Activated T-cell treated with anti-CD3 and anti-CD28 coated beads for 4 hours (primary cell): ENCODE measurements around the gene ADNP2.

Experiments used
- DNase-seq: peaks from one replicate; pipeline ENCODE4 v3.0.0-alpha.2; 2020

The ADNP2 gene

DNA sequence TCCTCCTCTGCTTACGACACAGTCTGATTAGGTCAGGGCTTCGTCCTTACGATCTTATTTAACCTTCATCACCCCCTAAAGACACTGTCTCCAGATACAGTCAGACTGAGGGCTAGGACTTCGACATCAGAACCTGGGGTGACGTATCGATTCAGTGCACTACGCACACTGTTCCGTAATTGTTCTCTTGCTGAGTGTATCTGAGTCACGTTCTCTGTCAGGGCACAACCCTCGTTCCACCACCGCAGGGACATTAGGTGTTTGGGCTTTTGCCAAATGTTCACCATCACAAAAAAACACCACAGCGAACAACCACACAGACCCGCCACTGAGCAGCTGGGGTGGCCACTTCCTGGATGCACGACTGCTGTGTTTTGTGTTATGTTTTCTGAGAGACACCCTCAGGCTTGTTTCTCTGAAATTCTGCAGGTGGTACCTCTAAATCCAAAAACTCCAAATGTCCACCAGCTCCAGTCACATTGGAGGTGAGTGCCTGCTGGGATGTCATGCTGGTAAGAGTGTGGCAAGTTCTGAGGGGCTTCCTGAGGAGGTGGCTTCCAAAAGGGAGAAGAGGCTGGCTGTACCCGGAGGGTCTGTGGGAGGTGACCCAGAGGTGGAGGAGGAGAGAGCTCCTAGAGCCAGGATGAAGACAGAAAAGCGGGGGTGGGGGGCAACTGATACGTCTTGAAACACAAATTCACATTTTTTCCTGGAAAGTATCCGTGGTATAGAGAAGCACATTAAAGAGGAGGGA lies 66.6 kb downstream of the ADNP2 start:
- DNase-seq: no peak

DNA sequence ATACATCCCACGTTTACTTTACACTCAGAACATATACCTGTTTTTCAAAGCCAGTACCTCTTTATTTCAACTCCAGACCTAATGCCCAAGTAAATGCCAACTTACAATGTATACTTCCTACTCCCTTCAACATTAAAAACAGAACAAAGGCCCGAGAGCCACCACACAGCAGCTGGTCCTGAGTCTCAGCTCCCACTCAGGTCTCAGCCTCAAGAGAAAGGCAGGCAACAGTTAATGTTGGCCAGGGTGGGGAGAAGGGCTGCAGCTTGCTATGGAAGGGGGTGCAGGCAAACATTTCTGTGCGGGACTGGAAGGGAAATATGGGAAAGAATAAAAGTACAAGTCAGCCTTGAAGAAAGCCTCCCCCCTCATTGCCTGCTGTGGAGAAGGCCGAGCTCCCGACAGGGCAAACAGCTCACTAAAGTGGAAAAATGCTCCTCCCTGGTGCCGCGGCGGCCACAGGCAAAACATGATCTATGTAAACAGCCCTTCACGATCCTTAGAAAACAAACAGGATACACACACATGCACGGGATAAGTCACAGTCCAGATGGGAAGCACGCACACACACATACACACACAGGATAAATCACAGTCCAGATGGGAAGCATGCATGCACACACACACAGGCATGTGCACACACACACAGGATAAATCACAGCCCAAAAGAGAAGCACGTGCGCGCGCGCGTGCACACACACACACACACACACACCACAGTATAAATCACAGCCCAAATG lies 67.4 kb downstream of the ADNP2 start:
- no peak for DNase-seq

DNA sequence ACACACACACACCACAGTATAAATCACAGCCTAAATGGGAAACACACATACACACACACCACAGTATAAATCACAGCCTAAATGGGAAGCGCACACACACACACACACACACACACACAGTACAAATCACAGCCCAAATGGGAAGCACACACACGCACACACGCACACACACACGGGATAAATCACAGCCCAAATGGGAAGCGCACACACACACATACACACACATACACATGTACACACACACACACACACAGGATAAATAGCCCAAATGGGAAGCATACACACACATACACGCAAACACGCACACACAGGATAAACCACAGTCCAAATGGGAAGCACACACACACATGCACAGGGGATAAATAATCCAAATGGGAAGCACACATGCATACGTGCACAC lies 68.1 kb downstream of the ADNP2 start:
- no peak for DNase-seq

DNA sequence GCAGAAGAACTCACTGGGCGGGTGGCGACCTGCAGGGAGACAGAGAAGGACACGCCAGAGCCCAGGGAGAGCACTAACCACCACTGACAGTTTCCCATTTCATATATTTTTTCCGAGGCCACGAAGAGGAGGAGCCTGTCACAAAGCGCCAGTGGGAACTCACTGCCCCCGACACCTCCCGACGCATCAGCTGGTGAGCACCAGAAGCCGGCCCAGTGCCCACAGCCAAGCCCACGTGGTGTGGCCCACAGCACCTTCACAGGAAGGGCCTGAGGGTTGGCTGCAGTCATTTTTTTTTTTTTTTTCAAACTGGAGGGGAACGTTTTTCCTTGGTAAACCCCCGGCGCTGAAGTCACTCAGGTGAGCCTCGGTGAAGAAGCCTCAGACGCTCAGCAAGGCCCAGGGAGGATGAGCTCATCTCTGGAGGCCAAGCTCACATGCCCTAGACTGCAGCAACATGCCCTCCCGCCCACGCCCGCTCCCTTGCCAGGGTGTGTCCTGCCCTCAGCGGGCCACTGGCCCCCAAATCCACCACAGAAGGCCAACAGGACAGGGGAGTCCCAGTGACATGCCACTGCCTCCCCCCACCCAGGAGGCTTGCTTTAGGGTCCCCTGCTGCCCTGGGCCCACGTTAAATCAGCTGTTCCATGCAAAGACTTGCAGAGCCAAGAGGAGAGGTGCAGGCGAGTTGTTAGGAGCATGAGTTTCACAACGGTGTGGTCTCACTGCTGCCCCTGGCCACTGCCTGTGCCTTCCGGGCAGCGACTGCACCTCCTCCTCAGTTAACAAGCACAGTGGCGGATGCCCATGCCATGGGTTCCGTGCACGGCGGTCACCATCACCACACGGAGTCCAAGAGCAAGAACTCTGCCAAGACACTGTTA lies 70.1 kb downstream of the ADNP2 start:
- DNase-seq: no peak

DNA sequence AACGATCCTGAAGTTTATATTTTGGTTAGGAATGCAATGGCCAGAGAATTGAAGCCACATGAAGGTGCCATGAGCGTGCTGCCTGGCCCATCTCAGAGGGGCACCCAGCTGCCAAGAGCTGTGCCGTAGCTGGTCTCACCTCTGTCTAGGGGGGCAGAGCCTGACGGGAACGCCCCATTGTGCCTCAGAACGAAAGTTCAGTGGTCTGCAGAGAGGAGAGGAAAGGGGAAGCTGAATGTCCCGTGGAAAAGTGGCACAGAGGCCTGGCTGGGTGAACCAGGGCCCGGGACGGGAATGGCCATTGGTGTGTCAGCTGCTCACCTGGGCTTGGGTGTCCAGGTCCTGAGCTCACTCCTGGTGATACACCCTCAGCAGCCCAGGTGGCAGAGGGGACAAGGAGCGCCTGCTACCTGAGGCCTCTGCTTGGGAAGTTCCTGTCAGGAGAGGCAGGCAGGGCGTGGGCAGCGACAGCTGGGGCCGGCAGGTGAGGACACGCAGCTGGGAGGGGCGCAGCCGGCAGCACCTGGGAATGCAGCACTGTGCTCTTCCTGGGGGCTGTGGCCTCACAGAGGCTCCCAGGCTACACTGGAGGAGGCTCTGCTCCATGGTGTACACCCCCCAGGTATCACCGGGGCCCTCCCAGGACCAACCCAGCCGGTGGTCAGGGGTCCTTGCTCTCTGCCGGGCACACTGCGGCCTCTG lies 70.9 kb downstream of the ADNP2 start:
- no peak for DNase-seq

DNA sequence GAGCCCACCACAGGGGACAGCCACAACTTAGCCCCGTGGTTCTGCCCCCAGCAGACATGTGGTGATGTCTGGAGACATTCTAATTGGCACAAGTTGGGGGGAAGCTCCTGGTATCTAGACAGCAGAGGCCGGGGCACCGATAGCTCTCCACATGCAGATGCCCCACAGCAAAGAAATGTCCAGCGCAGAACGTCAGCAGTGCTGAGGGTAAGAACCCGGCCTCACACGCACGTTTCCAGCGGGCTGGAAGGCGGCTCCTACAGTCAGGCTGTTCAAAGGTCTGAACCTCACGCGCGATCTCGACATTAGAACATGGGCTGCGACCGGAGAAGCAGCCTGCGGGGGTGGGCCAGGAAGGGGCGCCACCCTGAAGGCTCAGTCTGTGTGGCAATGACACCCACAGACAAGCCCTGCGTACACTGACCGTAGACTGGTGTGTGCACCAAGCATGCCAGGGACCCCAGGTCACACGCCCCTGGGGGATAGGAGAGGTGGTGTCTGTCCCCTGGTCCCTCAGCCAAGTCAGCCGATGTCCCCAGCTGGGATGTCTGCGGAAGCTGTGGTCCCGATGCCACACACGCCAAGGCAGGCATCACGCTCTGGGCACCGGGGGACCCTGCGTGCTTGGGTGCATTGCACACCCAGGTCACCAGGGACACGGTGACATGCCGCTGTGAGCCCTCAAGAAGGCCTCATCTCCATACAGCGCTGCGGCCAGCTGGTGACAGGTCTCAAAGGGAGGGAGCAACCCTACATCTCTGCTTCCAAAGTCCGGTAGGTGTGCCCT lies 71.9 kb downstream of the ADNP2 start:
- DNase-seq: no peak

DNA sequence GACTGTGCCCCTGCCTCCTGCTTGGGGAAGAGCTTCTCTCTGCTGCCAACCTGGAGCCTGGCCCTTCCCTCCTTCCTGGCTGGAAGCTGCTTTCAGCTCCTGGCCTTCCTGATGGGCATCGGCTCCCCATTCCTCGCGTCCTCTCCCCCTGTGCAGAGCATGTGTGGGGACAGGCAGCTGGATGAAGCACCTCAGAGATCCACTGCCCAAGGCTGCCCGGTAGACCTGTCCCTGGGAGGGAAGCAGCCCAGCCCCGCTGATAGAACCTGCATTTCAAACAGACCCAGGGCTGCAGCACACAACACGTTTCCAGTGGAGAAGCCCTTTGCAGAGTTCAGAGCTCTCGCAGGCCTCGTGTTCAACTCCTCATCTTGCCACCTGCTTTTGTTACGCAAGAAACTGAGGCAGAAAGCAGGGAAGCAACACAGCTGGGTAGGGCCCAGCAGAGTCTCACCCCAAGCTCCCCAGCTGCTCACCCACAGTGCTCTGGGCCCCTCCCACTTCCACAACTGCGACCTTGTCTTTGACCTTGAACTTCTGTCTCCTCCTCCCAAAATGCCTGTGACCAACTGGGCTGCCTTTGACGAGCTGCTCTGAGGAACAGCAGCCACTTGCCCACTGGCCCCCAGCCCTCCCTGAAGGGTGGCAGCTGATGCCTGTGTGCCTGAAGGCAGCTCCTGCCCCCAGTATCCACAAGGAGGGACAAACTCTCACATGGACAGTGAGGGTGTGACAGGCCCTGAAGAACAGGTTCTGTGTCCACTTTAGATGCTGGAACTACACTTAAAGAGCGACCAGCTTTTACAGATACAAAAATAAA lies 72.8 kb downstream of the ADNP2 start:
- no peak for DNase-seq

DNA sequence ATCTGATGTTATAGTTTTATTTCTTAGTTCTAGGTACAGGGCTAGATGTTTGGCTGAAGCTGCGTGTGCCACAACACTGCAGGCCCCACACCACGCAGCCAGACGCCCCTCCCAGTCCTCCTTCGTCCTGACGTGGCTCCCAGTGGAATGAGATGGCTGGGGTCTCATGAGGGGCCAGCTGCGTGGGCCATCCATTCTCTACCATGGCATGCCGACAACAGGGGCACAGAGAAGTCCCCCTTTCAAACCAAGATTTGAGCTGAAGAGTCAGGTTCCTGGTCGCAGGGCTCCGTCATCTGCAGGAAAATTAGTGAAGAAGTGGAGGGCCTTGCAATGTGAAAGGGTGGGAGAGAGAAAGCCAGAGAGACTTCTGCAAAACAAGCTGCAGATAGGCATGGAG lies 73.8 kb downstream of the ADNP2 start:
- no peak for DNase-seq

DNA sequence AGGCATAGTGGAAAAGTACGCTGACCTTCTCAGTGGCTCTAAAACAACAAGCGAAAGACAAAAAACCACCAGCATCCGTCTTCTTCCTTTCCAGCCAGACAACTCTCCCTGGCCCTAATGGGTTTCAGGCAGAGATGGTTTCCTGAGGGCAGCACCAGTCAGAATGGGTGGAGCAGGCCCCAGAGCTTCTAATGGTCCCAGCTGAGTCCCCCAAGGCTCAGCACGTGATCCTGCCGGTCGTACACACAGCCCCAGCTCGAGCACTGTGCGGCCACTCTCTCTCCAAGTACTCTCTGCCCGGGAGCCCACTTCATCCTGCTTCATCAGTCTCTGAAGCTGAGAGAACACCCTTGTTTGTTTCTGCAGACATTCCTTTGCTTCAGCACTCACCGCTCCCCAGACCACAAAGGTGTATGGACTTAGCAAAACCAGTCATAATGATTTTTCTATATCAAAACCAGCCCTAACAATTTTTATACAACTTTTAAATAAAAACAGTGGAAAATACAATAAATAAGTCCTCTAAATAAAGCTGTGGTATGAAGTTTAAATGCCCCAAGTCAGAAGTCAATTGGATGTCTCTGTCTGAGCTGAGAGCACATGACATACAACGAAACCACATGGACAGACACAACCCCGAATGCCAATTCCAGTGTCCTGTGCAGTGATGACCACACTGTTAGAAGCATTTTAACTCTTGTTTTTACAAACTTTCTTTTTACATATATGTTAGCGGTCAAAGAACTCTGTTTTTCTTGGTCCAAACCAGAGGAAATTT lies 74.4 kb downstream of the ADNP2 start:
- DNase-seq: no peak

DNA sequence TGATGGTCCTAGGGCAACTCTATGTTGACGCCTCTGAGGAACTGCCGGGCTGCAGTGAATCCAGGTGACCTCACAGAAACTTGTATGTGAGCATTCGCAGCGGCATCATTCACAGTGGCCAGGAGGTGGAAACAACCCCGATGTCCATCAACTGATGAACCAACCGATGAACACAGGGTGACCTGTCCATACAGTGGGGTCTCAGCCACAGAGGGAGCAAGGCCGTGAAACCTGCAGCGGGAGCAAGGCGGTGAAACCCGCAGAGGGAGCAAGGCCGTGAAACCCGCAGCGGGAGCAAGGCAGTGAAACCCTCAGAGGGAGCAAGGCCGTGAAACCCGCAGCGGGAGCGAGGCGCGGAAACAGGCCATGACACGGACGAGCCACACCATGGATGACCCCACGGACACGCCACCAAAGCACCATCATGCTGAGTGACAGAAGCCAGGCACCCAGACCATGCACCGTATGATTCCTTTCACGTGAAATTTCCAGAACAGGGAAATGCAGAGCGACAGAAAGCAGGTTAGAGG lies 75.2 kb downstream of the ADNP2 start:
- no peak for DNase-seq

DNA sequence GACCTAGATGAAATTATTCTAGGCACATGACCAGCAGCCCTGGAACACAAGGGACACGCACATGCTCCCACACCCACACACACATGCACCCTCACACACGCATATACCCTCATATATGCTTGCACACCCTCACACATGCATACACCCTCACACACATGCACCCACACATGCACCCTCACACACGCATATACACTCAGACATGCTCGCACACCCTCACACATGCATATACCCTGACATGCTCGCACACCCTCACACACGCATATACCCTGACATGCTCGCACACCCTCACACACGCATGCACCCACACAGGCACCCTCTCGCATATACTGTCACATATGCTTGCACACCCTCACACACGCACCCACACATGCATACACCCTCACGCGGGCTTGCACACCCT lies 76.5 kb downstream of the ADNP2 start:
- no peak for DNase-seq

DNA sequence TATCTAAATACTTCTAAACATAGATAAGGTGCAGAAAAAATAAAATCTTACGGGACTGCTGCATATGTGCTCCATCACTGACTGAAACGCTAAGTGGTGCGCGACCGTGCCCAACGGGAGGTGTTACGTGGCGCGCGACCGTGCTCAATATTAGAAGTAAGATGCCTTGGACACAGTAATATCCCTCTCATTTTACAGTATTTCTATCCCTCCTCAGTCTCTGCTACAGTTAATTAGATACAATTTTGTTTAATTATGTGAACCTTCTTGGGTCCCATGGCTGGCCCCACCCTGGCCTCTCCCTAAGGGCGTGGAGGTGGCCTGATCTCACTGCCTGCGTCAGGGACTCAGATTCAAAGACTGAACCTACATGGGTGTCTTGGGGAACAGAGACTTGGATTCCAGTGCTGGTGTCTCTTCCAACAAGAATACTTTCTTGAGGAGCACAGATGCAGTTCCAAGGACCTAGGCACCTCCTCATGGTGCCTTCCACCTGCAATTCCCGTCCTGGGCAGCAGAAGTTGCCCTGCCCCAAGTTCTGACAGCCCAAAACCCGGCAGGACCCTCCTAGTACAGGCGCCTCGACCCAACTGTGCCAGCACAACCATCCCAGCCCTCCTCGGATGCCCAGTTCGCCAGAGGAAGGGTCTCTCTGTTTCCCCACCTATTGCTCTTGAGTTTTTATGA lies 79.0 kb downstream of the ADNP2 start:
- no peak for DNase-seq

DNA sequence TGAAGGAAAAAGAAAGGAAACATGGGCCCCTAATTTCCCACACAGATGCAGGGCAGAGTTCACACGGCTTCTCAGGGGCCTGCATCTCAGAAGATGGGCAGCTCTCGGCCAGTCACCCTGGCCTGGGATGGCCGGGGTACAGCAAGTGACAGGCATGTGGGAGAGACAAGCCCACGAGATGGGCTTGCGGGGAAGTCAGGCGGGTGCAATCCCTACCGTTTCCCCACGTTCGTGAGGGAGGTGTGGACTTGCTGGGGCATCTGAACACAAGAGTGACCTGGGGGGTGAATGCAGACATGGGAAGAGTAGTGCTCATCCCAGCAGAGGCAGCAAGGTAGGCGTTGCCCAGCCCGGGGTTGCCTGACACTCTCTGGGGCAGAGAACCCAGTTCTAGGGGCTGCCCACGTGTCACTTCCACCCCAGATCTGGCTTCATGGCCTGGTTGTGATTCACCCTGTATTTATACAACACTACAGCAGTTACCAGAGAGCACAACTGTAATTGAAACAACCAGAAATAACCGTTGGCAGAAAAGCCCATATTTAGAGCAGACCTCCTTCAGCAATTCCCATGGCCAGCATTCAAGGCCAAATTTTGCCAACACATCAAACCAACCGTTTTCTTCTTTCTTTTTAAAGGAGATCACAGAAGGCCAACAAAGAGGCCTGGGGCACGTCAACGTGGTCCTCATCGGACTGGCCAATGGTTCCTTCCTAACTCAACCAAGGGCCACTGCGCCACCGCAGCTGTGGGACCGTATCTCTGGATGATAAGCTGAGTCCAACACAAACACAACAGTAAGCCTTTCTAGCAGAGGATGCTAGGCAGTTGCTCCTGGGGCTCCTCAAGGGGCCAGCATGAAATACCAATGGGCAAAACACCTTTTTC lies 79.8 kb downstream of the ADNP2 start:
- no peak for DNase-seq

DNA sequence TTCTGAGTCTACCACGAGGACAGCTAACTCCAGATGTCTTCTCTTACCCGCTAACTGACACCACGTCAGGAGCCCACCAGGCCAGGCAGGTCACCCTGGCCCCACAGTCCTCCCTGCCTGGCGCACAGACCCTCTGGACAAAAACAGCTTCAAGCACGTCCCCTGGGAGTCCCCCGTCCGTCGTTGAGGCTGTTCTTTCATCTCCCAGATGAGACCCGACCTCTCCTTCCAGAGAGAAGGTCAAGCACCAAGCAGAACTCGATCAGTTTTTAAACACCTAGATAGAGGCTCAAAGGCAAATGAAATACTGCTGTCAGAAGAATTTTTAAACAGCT lies 80.4 kb downstream of the ADNP2 start:
- no peak for DNase-seq
